ENCODE data around the gene C2CD2.
"Not testable (repeated sequence)": the region's sequence is repeated elsewhere in the genome, so short reads cannot be mapped to it uniquely, and the experiment has no call there.

Gene C2CD2

GRCh38 chr21:41953831-41954653, at the start of gene C2CD2:
Gene C2CD2, minus strand, starts transcription at chr21:41954018. Its CDS starts 370 bp downstream, at chr21:41953648.
- DNase-seq (ENCODE audit: low read depth in 2 of 2), result peak; percentile 7 to 14

- peak in 1 of 2 donors; percentile 22 for DNase-seq (ENCODE audit: low read depth in 2 of 2)
These were observed 49.2 kb upstream of the C2CD2 start for GRCh38 chr21:42003051-42003461.

GRCh38 chr21:42002421-42002958, 48.7 kb upstream of the C2CD2 start:
- DNase-seq (ENCODE audit: low read depth in 2 of 2), result peak; percentile 69 to 71

- DNase-seq (ENCODE audit: low read depth in 2 of 2), result no peak
These were observed 48.0 kb upstream of the C2CD2 start for GRCh38 chr21:42001781-42002180.

GRCh38 chr21:42000908-42001307, 47.1 kb upstream of the C2CD2 start:
- DNase-seq (ENCODE audit: low read depth in 2 of 2), result no peak

- no peak for DNase-seq (ENCODE audit: low read depth in 2 of 2)
These were observed 43.8 kb upstream of the C2CD2 start for GRCh38 chr21:41997657-41998056.

GRCh38 chr21:41995577-41995976, 41.8 kb upstream of the C2CD2 start:
- DNase-seq (ENCODE audit: low read depth in 2 of 2), result no peak

- not testable (repeated sequence) for DNase-seq (ENCODE audit: low read depth in 2 of 2)
These were observed 40.8 kb upstream of the C2CD2 start for GRCh38 chr21:41994613-41995012.

- no peak for DNase-seq (ENCODE audit: low read depth in 2 of 2)
These were observed 39.9 kb upstream of the C2CD2 start for GRCh38 chr21:41993744-41994143.

GRCh38 chr21:41992576-41992975, 38.8 kb upstream of the C2CD2 start:
- no peak for DNase-seq (ENCODE audit: low read depth in 2 of 2)

GRCh38 chr21:41991659-41992058, 37.8 kb upstream of the C2CD2 start:
- no peak for DNase-seq (ENCODE audit: low read depth in 2 of 2)

- no peak for DNase-seq (ENCODE audit: low read depth in 2 of 2)
These were observed 35.9 kb upstream of the C2CD2 start for GRCh38 chr21:41989698-41990097.

GRCh38 chr21:41987310-41987709, 33.5 kb upstream of the C2CD2 start:
- DNase-seq (ENCODE audit: low read depth in 2 of 2), result no peak

- no peak for DNase-seq (ENCODE audit: low read depth in 2 of 2)
These were observed 32.0 kb upstream of the C2CD2 start for GRCh38 chr21:41985662-41986416.

- DNase-seq (ENCODE audit: low read depth in 2 of 2), result no peak
These were observed 29.4 kb upstream of the C2CD2 start for GRCh38 chr21:41983229-41983628.

GRCh38 chr21:41980561-41980960, 26.7 kb upstream of the C2CD2 start:
- DNase-seq (ENCODE audit: low read depth in 2 of 2), result no peak

- no peak for DNase-seq (ENCODE audit: low read depth in 2 of 2)
These were observed 26.0 kb upstream of the C2CD2 start for GRCh38 chr21:41979751-41980369.

- DNase-seq (ENCODE audit: low read depth in 2 of 2), result no peak
These were observed 25.5 kb upstream of the C2CD2 start for GRCh38 chr21:41979335-41979734.

GRCh38 chr21:41977034-41977950, 23.5 kb upstream of the C2CD2 start:
- DNase-seq (ENCODE audit: low read depth in 2 of 2), result no peak

GRCh38 chr21:41976611-41977010, 22.8 kb upstream of the C2CD2 start:
- no peak for DNase-seq (ENCODE audit: low read depth in 2 of 2)
